Stromal cell of bone marrow (primary cell): Measurements from ENCODE around the gene RYR2.
A peak's percentile ranks its signal among the peaks of the same experiment; 100 is the strongest.

Experiments
- DNase-seq: peaks from one replicate; pipeline ENCODE4 v3.0.0-alpha.2; 2012; ENCODE audit warnings: low read depth

RYR2 gene

DNA sequence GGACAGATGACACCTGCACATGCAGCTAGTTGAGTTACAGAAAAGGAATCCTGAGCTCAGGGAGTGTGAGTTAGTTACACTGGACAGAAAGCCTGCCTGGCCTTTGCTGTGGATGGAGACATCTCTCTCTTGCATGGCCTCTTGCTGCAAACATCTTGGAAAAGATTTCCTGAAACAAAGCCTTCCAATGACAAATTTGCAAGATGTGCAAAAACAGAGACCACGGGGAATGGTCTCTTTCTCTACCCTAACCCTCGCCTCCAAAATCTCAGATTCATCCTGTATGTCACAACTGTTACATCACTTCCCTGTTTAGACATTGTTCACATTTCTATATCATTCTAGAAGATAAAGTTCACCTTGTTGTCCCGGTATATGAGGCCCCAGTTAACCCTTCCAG lies 415.6 kb downstream of the RYR2 start:
- no peak for DNase-seq

DNA sequence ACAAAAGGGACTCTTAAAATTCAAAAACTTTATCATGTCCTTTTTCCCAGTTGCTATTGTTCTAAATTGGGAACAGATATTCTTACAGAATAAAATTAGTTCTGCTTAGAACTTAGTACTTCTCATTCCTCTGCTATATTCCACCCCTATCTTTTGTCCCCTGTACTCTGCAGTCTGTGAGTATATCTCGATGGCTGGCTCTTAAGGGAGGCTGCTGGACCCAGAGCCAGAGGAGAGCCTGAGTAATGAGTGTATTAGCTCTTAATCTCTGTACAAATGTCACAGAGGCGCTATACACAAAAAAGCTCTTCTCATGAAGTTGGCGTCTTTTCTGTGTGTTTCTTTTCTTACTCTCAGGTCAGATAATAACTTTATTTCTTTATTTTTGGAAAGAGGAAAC lies 425.3 kb downstream of the RYR2 start:
- no peak for DNase-seq

DNA sequence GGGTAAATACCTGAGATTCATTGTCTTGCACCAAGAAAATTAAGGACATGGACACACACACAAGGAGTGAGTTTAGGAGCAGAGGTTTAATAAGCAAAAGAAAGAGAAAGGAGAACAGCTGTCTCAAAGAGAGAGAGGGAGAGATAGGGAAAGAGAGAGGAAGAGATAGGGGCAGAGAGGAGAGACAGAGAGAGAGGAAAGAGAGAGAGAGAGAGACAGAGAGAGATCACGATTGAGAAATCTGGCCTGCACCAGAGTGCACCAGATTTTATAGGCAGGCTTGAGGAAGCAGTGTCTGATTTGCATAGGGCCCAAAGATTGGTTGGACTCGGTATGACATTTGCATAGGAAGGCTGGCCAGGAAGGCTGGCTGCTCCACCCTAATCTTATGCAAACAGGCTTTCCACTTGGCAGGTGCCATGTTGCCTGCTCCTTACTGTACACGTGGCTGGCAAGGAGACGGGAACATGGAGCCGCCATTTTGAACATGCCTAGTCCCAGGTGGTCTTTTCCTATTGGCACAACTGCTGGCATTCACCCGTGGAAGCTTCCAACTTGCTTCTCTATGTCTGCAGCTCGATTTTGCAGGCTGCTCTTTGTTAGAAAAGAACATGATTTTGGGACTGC lies 428.8 kb downstream of the RYR2 start:
- DNase-seq, result no peak

DNA sequence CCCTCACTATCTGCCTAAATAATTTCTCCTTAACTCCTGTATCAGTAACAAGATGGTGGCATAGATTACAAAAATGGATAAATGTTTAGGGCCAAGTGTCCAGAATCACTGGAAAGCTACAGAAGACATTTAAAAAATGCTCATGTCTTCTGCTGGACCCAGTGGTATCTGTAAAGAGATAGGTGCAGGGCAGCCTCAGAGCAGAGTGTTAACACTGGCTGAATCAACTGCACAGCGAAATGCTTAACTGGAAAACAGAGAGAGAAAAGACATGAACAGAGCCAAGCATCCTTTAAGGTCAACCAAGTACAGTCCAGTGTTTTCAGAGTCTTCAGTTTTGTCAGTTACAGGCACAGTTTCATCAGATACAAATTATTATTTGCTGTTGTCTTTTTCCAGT lies 429.4 kb downstream of the RYR2 start:
- DNase-seq, result no peak

DNA sequence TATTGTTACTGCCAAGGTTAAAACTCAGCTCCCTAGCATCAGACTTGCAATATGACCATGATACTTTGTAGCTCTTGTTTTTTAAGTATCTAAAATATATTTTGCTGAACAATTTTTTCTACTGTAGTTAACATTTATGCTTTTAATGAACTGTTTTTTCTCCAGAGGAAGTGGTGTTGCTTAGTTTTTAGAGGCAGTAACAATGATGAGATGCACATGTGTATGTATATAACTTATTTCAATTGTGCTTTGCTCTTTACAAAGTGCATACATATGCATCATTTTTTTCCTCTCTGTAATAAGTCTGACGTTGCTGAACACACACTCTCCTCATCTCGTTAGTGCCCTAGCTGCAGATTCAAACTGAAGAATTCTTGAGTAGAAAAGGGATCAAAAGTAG lies 430.0 kb downstream of the RYR2 start:
- DNase-seq, result no peak

DNA sequence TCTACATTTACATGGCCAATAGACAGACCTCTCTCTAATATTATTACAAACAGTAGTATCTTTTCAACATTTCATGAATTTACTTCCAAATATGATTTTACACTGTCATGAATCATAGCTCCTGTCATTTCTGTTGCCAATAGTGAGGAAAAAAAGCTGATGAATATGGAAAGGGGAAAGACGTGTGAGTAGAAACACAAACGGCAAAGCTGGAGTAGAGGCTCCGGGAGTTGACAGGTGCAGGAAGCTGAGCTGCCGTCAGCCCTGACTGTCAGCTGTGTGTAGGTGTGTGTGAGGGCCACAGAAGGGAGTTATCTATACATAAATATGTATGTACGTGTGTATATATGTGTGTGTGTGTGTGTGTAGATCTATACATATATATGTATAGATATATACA lies 431.9 kb downstream of the RYR2 start:
- DNase-seq, result no peak

DNA sequence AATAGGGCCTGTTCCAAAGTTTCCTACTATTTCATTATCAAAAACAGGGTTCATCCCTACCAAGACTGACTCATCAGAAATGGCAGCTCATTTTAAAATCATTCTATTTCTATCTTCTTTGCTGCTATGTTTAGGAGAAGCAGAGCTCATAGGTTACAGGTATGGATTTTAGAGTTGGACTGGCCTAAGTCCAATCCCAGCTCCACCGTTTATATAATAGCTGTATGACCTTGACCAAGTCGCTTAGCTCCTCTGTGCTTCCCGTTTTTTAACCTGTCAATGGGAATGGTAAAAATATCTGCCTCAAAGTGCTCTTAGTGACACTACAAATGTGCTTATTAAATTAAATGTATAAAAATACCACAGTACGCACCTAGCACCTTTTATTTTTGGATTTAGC lies 436.1 kb downstream of the RYR2 start:
- DNase-seq, result no peak

DNA sequence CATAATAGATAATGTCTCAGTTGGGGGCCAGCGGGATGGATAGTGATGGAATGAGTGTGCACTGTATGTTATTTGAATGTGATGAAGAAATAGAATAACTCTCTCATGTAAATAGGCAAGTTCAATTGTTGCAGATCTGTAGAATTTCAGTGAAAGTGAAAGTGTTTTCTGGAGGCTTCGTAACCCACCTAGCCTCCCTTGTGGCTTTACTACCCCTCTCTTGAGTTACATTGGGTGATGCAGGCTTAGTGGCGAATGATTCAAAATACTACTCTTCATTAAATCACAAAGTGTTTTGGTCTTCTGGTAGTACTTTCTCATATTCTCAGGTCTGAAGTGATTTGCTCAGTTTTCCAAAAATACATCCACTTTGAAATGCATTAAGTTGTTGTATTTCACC lies 436.9 kb downstream of the RYR2 start:
- no peak for DNase-seq

DNA sequence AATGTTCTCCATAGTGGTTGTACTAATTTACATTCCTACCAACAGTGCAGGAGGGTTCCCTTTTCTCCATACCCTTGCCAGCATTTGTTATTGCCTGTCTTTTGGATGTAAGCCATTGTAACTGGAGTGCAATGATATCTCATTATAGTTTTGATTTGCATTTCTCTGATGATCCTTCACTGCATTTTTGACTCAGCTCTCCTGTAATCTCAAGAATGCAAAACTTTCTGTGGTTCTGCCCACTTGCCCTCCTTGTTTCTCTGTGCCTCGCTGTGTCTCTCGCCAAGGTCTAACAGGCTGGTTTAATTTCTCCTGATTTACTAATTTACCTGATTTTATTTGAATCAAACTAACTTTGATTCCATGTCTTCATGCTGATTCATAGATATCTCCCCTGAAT lies 440.8 kb downstream of the RYR2 start:
- DNase-seq, result no peak

DNA sequence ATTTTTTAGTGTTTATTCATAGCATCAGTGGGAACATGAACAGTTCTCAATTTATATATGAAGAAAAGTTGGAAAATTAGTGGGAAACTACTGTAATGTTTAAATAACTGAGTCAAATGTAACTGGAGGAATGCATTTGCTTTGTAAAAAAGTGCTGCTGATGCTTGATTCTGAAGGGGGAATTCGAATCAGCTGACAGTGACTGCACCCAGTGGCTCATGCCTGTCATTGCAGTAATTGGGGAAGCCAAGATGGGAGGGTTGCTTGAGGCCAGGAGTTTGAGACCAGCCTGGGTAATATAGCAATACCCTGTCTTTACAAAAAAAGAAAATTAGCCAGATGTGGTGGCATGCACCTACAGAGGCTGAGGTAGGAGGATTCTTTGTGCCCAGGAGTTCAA lies 450.4 kb downstream of the RYR2 start:
- DNase-seq, result no peak

DNA sequence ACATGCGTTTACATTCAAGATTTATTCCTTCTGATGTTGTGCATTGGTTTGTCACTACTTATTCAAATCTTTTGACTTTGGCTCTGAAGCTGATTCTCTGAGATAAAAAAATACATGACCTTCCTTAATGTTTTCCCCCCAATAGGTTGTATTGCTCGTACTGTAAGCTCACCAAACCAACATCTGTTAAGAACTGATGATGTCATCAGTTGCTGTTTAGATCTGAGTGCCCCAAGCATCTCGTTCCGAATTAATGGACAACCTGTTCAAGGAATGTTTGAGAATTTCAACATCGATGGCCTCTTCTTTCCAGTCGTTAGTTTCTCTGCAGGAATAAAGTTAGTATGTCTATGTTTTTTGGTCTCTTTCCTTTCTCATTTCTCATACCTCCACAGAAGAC lies 458.6 kb downstream of the RYR2 start:
- no peak for DNase-seq

DNA sequence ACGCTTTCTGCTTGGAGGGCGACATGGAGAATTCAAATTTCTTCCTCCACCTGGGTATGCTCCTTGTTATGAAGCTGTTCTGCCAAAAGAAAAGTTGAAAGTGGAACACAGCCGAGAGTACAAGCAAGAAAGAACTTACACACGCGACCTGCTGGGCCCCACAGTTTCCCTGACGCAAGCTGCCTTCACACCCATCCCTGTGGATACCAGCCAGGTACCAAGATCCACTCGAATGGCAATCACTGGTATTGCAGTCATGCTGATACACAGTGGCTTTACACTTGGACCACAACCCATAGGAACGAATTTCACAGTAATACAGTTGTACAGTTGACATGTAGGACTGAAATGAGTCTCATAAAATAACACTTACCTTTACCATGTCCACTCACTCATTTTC lies 461.3 kb downstream of the RYR2 start:
- DNase-seq, result no peak

DNA sequence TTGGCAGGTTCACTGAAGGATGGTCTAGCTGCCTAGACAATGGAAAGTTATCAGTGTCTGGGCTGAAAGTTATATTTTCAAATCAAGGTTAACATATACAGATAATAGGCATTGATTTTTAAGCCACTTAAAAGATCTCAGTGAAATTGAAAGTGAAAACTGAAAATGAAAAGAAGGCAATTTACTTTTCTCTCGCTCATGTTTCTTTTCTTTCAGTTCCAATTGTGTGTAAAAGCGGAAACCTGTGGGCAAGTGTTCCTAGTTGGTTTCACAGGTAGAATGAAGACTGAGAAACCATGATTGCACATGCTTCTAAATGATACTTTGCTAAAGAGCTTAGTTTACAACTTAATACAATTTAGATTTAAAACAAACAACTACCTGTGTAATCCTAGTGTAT lies 465.0 kb downstream of the RYR2 start:
- DNase-seq, result no peak

DNA sequence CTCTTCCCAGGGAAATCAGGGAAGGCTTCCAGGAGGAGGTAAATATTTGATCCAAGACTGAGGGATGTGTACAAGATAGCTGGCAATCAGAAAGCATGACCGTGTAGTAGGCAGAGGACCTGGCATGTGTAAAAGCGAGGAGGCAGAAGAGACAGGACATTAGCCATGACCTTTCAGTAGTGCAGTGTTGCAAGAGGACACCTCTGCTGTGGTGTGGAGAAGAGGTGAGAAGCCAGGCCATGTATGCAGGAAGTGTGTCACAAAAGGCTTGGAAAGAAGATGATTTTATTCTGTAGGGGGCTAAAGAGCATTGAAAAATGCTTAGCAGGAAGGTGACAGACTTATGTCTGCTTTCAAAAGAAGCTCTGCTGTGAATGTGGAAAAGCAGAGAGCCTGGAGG lies 467.8 kb downstream of the RYR2 start:
- DNase-seq, result no peak

DNA sequence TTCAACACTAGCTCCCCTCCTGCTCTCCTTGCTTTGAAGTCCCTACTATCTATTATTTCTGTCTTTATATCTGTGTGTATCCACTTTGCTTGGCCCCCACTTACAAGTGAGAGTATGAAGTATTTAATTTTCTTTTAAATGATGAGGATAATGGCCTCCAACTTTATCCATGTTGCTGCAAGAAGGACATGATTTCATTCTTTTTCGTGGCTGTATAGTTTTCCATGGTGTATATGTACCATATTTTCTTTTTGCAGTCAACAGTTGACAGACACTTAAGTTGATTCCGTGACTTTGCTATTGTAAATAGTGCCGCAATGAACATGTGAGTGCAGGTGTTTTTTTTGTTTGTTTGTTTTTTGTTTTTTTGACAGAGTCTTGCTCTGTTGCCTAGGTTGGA lies 483.1 kb downstream of the RYR2 start:
- no peak for DNase-seq

DNA sequence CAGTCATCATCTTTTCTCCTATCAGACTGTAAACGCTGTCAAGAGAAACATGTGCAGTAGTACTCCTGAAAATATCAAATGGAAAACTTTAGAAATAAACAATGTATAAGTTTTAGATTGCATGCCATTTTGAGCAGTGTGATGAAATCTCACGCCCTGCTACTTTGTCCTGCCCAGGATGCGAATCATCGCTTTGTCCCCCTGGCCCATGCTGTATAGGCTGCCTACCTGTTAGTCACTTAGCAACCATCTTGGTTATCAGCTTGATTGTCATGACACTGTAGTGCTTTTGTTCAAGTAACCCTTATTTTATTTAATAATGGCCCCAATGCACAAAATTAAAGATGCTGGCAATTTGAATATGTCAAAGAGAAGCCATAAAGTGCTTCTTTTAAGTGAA lies 485.8 kb downstream of the RYR2 start:
- no peak for DNase-seq

DNA sequence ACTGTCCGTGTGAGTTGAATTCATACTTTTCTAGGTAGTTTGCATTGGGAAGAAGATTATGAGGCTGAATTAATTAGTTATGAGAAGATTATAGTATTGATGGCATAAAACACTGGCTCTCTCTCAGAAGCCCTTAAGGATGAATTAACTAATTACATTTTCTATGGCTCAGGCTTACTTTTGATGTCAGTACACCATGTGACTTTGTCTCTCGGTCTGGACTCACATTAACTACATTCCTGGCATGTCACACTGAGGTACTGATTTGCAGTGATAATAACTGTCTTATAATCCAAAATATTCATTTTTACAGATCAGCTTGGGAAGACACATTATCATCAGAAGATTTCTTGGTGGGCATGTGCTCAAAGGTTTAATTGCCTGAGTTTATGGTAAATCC lies 486.6 kb downstream of the RYR2 start:
- DNase-seq, result no peak

DNA sequence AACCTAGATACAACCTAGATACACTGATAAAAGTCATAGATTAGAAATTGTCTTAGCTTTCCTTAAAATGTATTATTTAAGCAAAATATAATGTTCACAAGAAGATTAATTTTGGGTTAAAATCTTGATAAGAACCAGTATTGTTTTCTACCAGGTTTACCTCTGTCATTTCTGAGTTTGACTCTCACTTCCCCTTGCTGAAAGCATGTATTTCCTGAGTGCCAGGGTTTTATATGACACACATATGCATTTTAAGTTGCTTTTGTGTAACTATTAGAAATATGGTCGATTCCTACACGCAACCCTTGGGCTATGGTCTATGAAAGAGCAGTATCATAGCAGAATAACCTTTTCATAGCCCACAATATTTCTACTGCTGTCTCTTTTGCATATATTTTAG lies 497.1 kb downstream of the RYR2 start:
- DNase-seq, result no peak

DNA sequence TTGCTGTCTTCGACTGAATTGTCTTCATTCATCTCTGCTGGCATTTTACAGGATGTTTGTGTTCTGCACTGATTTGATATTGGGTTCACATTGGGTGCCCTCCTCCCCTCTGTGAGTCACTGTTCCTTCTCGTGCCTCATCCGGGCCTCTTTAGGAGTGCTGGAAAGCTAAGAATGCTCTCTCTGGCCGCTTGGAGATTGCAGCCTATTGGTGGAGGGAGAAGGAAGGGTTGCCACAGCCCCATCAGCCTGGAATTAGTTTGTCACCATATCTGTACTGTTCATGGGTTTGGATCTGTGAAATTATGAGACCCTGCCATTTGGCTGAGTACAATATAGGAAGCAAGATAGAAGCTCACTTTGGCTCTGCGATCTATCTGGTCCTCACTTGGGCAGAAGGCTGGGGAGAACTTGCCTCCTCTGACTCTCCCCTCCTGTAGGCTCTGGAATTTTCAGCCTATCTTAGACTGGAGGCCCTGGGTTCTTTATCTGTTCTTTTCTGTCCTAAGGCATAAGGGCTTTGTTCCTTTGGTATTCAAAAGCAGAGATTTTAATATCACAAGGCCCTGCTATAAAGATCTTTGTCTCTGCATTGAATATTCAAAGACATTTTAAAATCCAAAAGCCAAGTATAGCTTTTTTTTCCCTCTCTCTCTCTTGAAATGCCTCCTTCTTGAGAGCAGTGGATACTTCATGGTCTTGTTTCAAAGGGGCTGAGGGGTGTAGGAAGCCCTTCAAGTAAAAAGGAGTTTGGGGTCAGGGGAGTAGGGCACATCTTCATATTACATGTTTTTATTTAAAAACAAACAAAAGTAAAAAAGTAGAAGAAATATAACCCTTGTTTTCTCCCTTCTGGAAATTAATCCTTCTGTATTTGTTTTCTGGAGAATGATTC lies 500.8 kb downstream of the RYR2 start:
- DNase-seq, result no peak

DNA sequence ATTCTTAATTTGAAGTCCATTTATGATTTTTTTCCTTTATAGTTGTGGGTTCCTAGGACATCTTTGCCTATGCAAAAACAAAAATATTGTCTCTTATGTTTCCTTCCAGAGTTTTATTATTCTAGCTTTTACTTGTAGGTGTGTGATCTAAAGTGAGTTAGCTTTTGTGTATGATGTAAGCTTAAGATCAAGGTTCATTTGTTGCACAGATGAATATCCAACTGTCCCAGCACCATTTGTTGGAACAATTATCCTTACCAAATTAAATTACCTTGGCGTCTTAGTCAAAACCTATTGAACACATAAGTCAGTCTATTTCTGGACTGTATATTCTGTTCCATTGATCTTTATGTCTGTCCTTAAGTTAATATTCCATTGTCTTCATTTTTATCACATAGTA lies 511.1 kb downstream of the RYR2 start:
- DNase-seq, result no peak

DNA sequence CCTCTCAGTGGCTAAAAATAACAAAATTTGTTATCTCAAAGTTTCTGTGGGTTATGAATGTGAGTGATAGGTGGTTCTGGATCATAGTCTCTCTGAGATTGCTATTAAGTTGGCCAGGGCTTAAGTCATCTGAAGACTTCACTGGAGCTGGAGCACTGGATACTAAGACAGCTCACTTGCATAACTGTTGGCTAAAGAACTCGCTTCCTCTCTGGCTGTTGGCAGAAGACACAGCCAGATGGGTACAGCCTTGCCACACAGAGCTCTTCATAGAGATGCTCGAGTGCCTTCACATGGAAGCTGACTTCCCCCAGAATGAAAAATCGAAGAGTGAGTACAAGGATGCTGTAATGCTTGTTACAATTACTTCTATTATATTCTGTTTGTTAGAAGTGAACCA lies 514.9 kb downstream of the RYR2 start:
- DNase-seq, result no peak

DNA sequence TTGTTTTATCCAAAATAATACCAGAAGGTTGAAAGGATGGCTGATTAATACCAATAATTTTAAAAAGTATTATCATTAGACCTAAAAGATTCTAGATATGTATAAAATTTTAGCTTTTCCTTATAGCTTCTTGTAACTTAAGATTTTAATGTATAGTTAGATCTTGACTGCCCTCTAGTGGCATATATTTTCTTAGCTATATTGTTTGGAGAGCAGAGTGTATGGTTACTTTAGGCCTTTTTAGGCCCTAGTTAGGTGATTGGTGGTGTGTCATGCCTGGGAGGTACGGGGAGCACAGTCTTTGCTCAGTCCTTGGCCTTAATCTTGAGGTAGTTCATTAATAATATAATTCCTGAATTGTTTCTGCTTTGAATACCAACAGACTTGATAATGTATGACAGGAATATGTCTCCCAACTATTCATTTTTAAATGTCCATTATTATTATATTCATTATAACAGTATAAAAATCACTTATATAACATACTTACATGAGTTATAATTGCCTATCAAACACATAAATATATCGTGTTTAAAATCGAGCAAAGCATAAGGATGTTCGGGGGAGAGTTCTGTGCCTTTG lies 520.3 kb downstream of the RYR2 start:
- DNase-seq, result peak; percentile 18

DNA sequence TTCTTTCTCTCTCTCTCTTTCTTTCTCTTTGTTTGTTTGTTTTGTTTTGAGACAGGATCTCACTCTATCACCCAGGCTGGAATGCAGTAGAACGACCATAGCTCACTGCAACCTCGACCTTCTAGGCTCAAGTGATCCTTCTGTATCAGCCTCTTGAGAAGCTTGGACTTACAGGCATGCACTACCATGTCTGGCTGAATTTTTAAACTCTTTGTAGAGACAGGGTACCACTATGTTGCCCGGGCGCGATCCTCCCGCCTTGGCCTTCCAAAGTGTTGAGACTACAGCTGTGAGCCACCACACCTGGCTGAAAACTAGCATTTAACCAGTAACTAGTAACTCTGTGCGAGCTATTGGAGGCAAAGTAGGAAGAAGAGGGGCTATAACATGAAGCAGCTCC lies 523.3 kb downstream of the RYR2 start:
- no peak for DNase-seq

DNA sequence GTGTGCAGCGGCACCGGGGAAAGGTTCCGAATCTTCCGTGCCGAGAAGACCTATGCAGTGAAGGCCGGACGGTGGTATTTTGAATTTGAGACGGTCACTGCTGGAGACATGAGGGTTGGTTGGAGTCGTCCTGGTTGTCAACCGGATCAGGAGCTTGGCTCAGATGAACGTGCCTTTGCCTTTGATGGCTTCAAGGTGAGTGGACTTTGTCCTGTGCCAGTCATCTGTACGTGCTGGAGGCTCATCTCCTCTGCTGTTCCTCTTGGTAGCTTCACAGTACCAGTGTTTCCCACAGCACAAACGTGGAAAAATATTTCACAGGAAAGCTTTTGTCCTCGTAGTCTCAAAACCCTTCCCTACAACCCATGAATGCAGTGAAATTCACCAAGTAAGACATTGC lies 524.6 kb downstream of the RYR2 start:
- no peak for DNase-seq
